HepG2 (cell line): ENCODE measurements around the gene CCT3. TPM values are rescaled to one million over a fixed set of nuclear protein-coding genes. Genes with fewer than 3 reads are reported as not detected.

Experiments
- ATRX ChIP-seq: sonication (generic); formaldehyde crosslinking; IDR thresholded peaks from 2 replicates; pipeline ENCODE4 v1.4.0; 2020; ENCODE audit warnings: missing genetic modification reagents, borderline replicate concordance
- HDAC1 ChIP-seq: sonication (generic); formaldehyde crosslinking; IDR thresholded peaks from 2 replicates; pipeline ENCODE4 v1.5.1; 2020; ENCODE audit warnings: mild to moderate bottlenecking, missing genetic modification reagents
- MAFK ChIP-seq, 2 experiments: IDR thresholded peaks in 1 of 2; conservative IDR thresholded peaks in 1 of 2; 2 replicates each; pipeline ENCODE4 v1.6.1; 2011; ENCODE audit warnings: improper control_type of control experiment in 2 of 2, low read length in 2 of 2
- MAZ ChIP-seq, 2 experiments: sonication (generic) in 1 of 2; formaldehyde crosslinking in 1 of 2; IDR thresholded peaks; 2 replicates each; pipeline versions ENCODE4 v1.5.0 to v1.6.1; 2012 to 2020; ENCODE audit warnings: low read depth in 2 of 2, mild to moderate bottlenecking in 2 of 2, borderline replicate concordance in 1 of 2, improper control_type of control experiment in 1 of 2, low read length in 1 of 2, missing genetic modification reagents in 1 of 2, moderate library complexity in 1 of 2
- NFKBIZ ChIP-seq: IDR thresholded peaks from 2 replicates; pipeline ENCODE4 v1.6.1; 2018; ENCODE audit warnings: missing genetic modification reagents, missing compliant biosample characterization
- POLR2AphosphoS2 ChIP-seq: IDR thresholded peaks from 2 replicates; pipeline ENCODE4 v1.6.1; 2011; ENCODE audit warnings: low read depth, low read length, improper control_type of control experiment
- TEAD3 ChIP-seq: optimal IDR thresholded peaks from 2 replicates; pipeline ENCODE3; 2016; ENCODE audit warnings: borderline replicate concordance
- ZFP1 ChIP-seq: IDR thresholded peaks from 2 replicates; pipeline ENCODE4 v1.6.1; 2016
- ZFP90 ChIP-seq: sonication (generic); formaldehyde crosslinking; IDR thresholded peaks from 2 replicates; pipeline ENCODE4 v1.8.0; 2022; ENCODE audit warnings: missing genetic modification reagents, mild to moderate bottlenecking, inconsistent platforms, borderline replicate concordance
- ZNF225 ChIP-seq: sonication (generic); formaldehyde crosslinking; IDR thresholded peaks from 2 replicates; pipeline ENCODE4 v1.4.0; 2020; ENCODE audit warnings: mild to moderate bottlenecking, missing genetic modification reagents
- ZNF34 ChIP-seq: sonication (generic); formaldehyde crosslinking; IDR thresholded peaks from 2 replicates; pipeline ENCODE4 v1.4.0; 2020; ENCODE audit warnings: mild to moderate bottlenecking, missing genetic modification reagents, borderline replicate concordance
- ZNF383 ChIP-seq: sonication (generic); formaldehyde crosslinking; IDR thresholded peaks from 2 replicates; pipeline ENCODE4 v1.4.0; 2020; ENCODE audit warnings: missing genetic modification reagents, mild to moderate bottlenecking, borderline replicate concordance
- ZNF816 ChIP-seq: sonication (generic); formaldehyde crosslinking; IDR thresholded peaks from 2 replicates; pipeline ENCODE4 v1.8.0; 2022; ENCODE audit warnings: missing genetic modification reagents, mild to moderate bottlenecking, borderline replicate concordance
- ZNF879 ChIP-seq: sonication (generic); formaldehyde crosslinking; IDR thresholded peaks from 2 replicates; pipeline ENCODE4 v1.8.1; 2023; ENCODE audit warnings: missing genetic modification reagents
- ZSCAN12 ChIP-seq: sonication (generic); formaldehyde crosslinking; IDR thresholded peaks from 2 replicates; pipeline ENCODE4 v1.9.0; 2021; ENCODE audit warnings: mild to moderate bottlenecking, missing genetic modification reagents
- polyA plus RNA-seq, 8 experiments: library from polyadenylated mRNA; depleted of rRNA in 3 of 8; stranded (reverse) in 7 of 8; unstranded in 1 of 8; fragments of >200 nt; fragmentation: Illumina TruSeq in 4 of 8; extraction: Trizol in 4 of 8; gene quantifications; 2 replicates each; pipeline versions ENCODE4 v1.2.1 to v1.2.3, GENCODE V29; 2011 to 2016; ENCODE audit warnings: low read depth in 4 of 8, missing spikeins in 1 of 8, mixed read lengths in 1 of 8; ENCODE audit not compliant: insufficient read depth in 1 of 8
- total RNA-seq, 5 experiments: library from RNA; depleted of rRNA; stranded (reverse); fragments of >200 nt; fragmentation: Illumina TruSeq; extraction: Trizol; gene quantifications; 2 replicates each; pipeline ENCODE4 v1.2.3, GENCODE V29; 2016; ENCODE audit warnings: low read depth in 1 of 5
- TF ChIP-seq, protein P1 (sequence below): sonication (generic); formaldehyde crosslinking; IDR thresholded peaks from 2 replicates; pipeline ENCODE4 v1.8.1; 2023; ENCODE audit warnings: mild to moderate bottlenecking, moderate library complexity, missing genetic modification reagents
- TF ChIP-seq, protein P2 (sequence below): sonication (generic); formaldehyde crosslinking; IDR thresholded peaks from 2 replicates; pipeline ENCODE4 v1.5.1; 2020; ENCODE audit warnings: missing genetic modification reagents, mild to moderate bottlenecking, borderline replicate concordance
- TF ChIP-seq, protein P3 (sequence below): sonication (generic); formaldehyde crosslinking; IDR thresholded peaks from 2 replicates; pipeline ENCODE4 v1.5.0; 2020; ENCODE audit warnings: missing genetic modification reagents
- TF ChIP-seq, protein P4 (sequence below), 2 experiments: fragments of 450-650 bp in 1 of 2; sonication (generic) in 1 of 2; formaldehyde crosslinking in 1 of 2; IDR thresholded peaks; 2 replicates each; pipeline versions ENCODE4 v1.6.1 to v1.8.0; 2016 to 2022; ENCODE audit warnings: antibody characterized with exemption in 1 of 2, mild to moderate bottlenecking in 1 of 2, missing genetic modification reagents in 1 of 2

The CCT3 gene
- total and polyA plus RNA-seq, 2 of the 13 experiments (the other 11 are each of a cell fraction or from before 2014, with no cell fraction given) = 319 to 615 TPM

DNA sequence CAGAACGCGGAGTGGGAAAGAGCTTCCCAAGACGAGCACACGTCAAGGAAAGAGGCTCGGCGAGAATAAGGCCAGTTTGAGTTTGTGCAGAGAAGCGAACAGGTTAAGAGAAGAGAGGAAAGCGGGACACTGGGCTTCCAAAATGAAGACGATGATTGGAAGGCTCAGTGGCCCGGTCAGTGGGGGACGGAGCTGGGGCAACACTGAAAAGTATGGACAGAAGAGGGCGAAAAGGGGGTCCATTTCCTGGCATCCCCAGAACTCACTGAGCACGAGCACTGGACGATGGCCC is 258 bp downstream of the CCT3 start (continued):
- TF ChIP-seq, protein P1, sequence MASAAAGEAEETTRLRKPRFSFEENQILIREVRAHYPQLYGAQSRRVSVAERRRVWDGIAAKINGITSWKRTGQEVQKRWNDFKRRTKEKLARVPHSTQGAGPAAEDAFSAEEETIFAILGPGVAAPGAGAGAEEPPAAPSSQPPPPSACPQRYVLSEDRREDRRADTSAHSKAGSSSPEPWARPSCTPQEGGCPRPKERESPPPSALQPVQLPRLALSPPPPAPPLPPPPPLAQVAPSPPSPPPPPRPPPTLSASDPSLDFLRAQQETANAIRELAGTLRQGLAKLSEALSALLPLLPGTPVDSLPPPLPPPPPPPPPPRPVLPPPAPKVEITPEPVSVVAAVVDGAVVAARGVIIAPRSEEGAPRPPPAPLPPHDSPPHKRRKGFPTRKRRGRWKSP (CRISPR knock-in tag) = no peak
- TF ChIP-seq ZNF383 (no peak), ZNF879 (no peak), TEAD3 (no peak), POLR2AphosphoS2 (no peak), MAFK (conservative IDR thresholded peaks at IDR 0.05 in 1 of 2, IDR thresholded peaks at IDR 0.05 in 1 of 2; ENCODE audit: low read length in 2 of 2) (no peak), NFKBIZ (CRISPR knock-in tag) (no peak), ZNF816 (CRISPR knock-in tag) (no peak), ZFP90 (0 out of 2 replicates have a peak, but pooled peaks have one; percentile 10), ZNF34 (CRISPR knock-in tag) (no peak), ATRX (no peak), ZSCAN12 (CRISPR knock-in tag) (no peak), ZNF225 (CRISPR knock-in tag) (0 out of 2 replicates have a peak, but pooled peaks have one; percentile 44), HDAC1 (CRISPR knock-in tag) (no peak), MAZ (IDR thresholded peaks at IDR 0.05; ENCODE audit: borderline replicate concordance, low read depth, low read length) (0 out of 2 replicates have a peak, but pooled peaks have one; percentile 1), MAZ (CRISPR knock-in tag; IDR thresholded peaks at IDR 0.05; ENCODE audit: low read depth) (no peak), ZFP1 (CRISPR knock-in tag) (no peak)
- TF ChIP-seq, protein P2, sequence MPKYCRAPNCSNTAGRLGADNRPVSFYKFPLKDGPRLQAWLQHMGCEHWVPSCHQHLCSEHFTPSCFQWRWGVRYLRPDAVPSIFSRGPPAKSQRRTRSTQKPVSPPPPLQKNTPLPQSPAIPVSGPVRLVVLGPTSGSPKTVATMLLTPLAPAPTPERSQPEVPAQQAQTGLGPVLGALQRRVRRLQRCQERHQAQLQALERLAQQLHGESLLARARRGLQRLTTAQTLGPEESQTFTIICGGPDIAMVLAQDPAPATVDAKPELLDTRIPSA (CRISPR knock-in tag) = peak; percentile 62; the same call in 1 of the 2 replicates
- TF ChIP-seq, protein P3, sequence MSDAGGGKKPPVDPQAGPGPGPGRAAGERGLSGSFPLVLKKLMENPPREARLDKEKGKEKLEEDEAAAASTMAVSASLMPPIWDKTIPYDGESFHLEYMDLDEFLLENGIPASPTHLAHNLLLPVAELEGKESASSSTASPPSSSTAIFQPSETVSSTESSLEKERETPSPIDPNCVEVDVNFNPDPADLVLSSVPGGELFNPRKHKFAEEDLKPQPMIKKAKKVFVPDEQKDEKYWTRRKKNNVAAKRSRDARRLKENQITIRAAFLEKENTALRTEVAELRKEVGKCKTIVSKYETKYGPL (CRISPR knock-in tag) = no peak
- TF ChIP-seq, protein P4, sequence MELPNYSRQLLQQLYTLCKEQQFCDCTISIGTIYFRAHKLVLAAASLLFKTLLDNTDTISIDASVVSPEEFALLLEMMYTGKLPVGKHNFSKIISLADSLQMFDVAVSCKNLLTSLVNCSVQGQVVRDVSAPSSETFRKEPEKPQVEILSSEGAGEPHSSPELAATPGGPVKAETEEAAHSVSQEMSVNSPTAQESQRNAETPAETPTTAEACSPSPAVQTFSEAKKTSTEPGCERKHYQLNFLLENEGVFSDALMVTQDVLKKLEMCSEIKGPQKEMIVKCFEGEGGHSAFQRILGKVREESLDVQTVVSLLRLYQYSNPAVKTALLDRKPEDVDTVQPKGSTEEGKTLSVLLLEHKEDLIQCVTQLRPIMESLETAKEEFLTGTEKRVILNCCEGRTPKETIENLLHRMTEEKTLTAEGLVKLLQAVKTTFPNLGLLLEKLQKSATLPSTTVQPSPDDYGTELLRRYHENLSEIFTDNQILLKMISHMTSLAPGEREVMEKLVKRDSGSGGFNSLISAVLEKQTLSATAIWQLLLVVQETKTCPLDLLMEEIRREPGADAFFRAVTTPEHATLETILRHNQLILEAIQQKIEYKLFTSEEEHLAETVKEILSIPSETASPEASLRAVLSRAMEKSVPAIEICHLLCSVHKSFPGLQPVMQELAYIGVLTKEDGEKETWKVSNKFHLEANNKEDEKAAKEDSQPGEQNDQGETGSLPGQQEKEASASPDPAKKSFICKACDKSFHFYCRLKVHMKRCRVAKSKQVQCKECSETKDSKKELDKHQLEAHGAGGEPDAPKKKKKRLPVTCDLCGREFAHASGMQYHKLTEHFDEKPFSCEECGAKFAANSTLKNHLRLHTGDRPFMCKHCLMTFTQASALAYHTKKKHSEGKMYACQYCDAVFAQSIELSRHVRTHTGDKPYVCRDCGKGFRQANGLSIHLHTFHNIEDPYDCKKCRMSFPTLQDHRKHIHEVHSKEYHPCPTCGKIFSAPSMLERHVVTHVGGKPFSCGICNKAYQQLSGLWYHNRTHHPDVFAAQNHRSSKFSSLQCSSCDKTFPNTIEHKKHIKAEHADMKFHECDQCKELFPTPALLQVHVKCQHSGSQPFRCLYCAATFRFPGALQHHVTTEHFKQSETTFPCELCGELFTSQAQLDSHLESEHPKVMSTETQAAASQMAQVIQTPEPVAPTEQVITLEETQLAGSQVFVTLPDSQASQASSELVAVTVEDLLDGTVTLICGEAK (IDR thresholded peaks at IDR 0.05) = no peak
- TF ChIP-seq, protein P4 (CRISPR knock-in tag; IDR thresholded peaks at IDR 0.05) = no peak
